ENCODE measurements around the gene BMERB1.
"Not testable (repeated sequence)": the region's sequence is repeated elsewhere in the genome, so short reads cannot be mapped to it uniquely, and the experiment has no call there.

The BMERB1 gene

GRCh38 chr16:15606518-15607220 lies 172.3 kb downstream of the BMERB1 start:
- H3K9ac ChIP-seq (ENCODE audit: low read depth, low read length, poor library complexity): no peak overlapping the region
- peaks cover 6% of the 10 kb centered on the region for H3K79me1 ChIP-seq (ENCODE audit: low read depth, low read length)
- no peak overlapping the region for H3K4ac ChIP-seq (ENCODE audit: low read length)
- DNase-seq (ENCODE audit: low spot score): no peak
- no peak overlapping the region for H2BK5ac ChIP-seq (ENCODE audit: low read length)
- peaks cover 25 to 98% of the 10 kb centered on the region in 2 donors for H3K36me3 ChIP-seq (replicated peaks in 1 of 2; ENCODE audit: control insufficient read depth in 2 of 2, insufficient read depth in 2 of 2, low read length in 2 of 2)
- no peaks in the 10 kb centered on the region for H3K4me1 ChIP-seq (ENCODE audit: control insufficient read depth in 2 of 2, insufficient read depth in 1 of 2, low read depth in 1 of 2, low read length in 2 of 2)
- no peak overlapping the region for H3K4me3 ChIP-seq (ENCODE audit: low read length in 2 of 2)
- WGBS, 2 donors (ENCODE audit: extremely low coverage in 2 of 2, insufficient read length in 2 of 2, insufficient replicate concordance in 1 of 2): no CpG with 5 or more reads among the region's 5 CpGs
- no peak overlapping the region for H2BK12ac ChIP-seq (ENCODE audit: low read length)
- no peaks in the 10 kb centered on the region for H3K9me3 ChIP-seq (replicated peaks in 1 of 2; ENCODE audit: control insufficient read depth in 2 of 2, insufficient read depth in 1 of 2, low read depth in 1 of 2, low read length in 2 of 2)
- H3K14ac ChIP-seq (ENCODE audit: low read length): no peak overlapping the region
- H3K27ac ChIP-seq (replicated peaks; ENCODE audit: low read length): no peak overlapping the region
- no peak overlapping the region for H3K4me2 ChIP-seq (ENCODE audit: insufficient read depth, low read length, poor library complexity, severe bottlenecking)
- no peak overlapping the region for H2BK15ac ChIP-seq (ENCODE audit: low read length)
- no peak overlapping the region for H2BK120ac ChIP-seq (ENCODE audit: low read depth, low read length)
- no peak overlapping the region for H4K91ac ChIP-seq (ENCODE audit: low read depth, low read length, poor library complexity)
- H3K18ac ChIP-seq (ENCODE audit: low read length): no peak overlapping the region
- no peak overlapping the region for H2AK5ac ChIP-seq (ENCODE audit: low read depth, low read length)
- H4K8ac ChIP-seq (ENCODE audit: low read depth, low read length): no peak overlapping the region
- H3K27me3 ChIP-seq (ENCODE audit: control insufficient read depth in 3 of 3, insufficient read depth in 3 of 3, low read depth in 1 of 3, low read length in 3 of 3): no peaks in the 10 kb centered on the region
- no peak overlapping the region for H2AFZ ChIP-seq (ENCODE audit: low read length)
- H3K23ac ChIP-seq (ENCODE audit: low read depth, low read length, poor library complexity): no peak overlapping the region

- H3K79me1 ChIP-seq (ENCODE audit: low read depth, low read length); H2BK5ac ChIP-seq (ENCODE audit: low read length); H3K18ac ChIP-seq (ENCODE audit: low read length); H3K9ac ChIP-seq (ENCODE audit: low read depth, low read length, poor library complexity); H3K4me1 ChIP-seq (ENCODE audit: control insufficient read depth in 2 of 2, insufficient read depth in 1 of 2, low read depth in 1 of 2, low read length in 2 of 2); H3K14ac ChIP-seq (ENCODE audit: low read length); H4K91ac ChIP-seq (ENCODE audit: low read depth, low read length, poor library complexity); H3K4me3 ChIP-seq (ENCODE audit: low read length in 2 of 2); DNase-seq (ENCODE audit: low spot score); H2BK120ac ChIP-seq (ENCODE audit: low read depth, low read length); H3K9me3 ChIP-seq (replicated peaks in 1 of 2; ENCODE audit: control insufficient read depth in 2 of 2, insufficient read depth in 1 of 2, low read depth in 1 of 2, low read length in 2 of 2); H2BK12ac ChIP-seq (ENCODE audit: low read length); H4K8ac ChIP-seq (ENCODE audit: low read depth, low read length); H3K4me2 ChIP-seq (ENCODE audit: insufficient read depth, low read length, poor library complexity, severe bottlenecking); H2BK15ac ChIP-seq (ENCODE audit: low read length); H3K4ac ChIP-seq (ENCODE audit: low read length); H3K27me3 ChIP-seq (ENCODE audit: control insufficient read depth in 3 of 3, insufficient read depth in 3 of 3, low read depth in 1 of 3, low read length in 3 of 3); H3K27ac ChIP-seq (replicated peaks; ENCODE audit: low read length); H2AFZ ChIP-seq (ENCODE audit: low read length); H2AK5ac ChIP-seq (ENCODE audit: low read depth, low read length); H3K23ac ChIP-seq (ENCODE audit: low read depth, low read length, poor library complexity): not testable (repeated sequence)
- WGBS, 2 donors (ENCODE audit: extremely low coverage in 2 of 2, insufficient read length in 2 of 2, insufficient replicate concordance in 1 of 2): no CpG with 5 or more reads among the region's 12 CpGs
- peaks cover 26 to 98% of the 10 kb centered on the region in 2 donors for H3K36me3 ChIP-seq (replicated peaks in 1 of 2; ENCODE audit: control insufficient read depth in 2 of 2, insufficient read depth in 2 of 2, low read length in 2 of 2)
These were observed 172.9 kb downstream of the BMERB1 start for GRCh38 chr16:15607221-15607699.

- no peak overlapping the region for H3K27ac ChIP-seq (replicated peaks; ENCODE audit: low read length)
- no peaks in the 10 kb centered on the region for H3K9me3 ChIP-seq (replicated peaks in 1 of 2; ENCODE audit: control insufficient read depth in 2 of 2, insufficient read depth in 1 of 2, low read depth in 1 of 2, low read length in 2 of 2)
- no peak overlapping the region for H4K8ac ChIP-seq (ENCODE audit: low read depth, low read length)
- no peak overlapping the region for H3K4me2 ChIP-seq (ENCODE audit: insufficient read depth, low read length, poor library complexity, severe bottlenecking)
- no peak overlapping the region for H3K4ac ChIP-seq (ENCODE audit: low read length)
- no peak overlapping the region for H2BK12ac ChIP-seq (ENCODE audit: low read length)
- H3K79me1 ChIP-seq (ENCODE audit: low read depth, low read length): peaks cover 6% of the 10 kb centered on the region
- no peak overlapping the region for H3K9ac ChIP-seq (ENCODE audit: low read depth, low read length, poor library complexity)
- no peak overlapping the region for H3K4me3 ChIP-seq (ENCODE audit: low read length in 2 of 2)
- H2AFZ ChIP-seq (ENCODE audit: low read length): no peak overlapping the region
- no peak overlapping the region for H3K18ac ChIP-seq (ENCODE audit: low read length)
- no peaks in the 10 kb centered on the region for H3K4me1 ChIP-seq (ENCODE audit: control insufficient read depth in 2 of 2, insufficient read depth in 1 of 2, low read depth in 1 of 2, low read length in 2 of 2)
- no peaks in the 10 kb centered on the region for H3K27me3 ChIP-seq (ENCODE audit: control insufficient read depth in 3 of 3, insufficient read depth in 3 of 3, low read depth in 1 of 3, low read length in 3 of 3)
- no peak overlapping the region for H3K14ac ChIP-seq (ENCODE audit: low read length)
- peaks cover 28 to 98% of the 10 kb centered on the region in 2 donors for H3K36me3 ChIP-seq (replicated peaks in 1 of 2; ENCODE audit: control insufficient read depth in 2 of 2, insufficient read depth in 2 of 2, low read length in 2 of 2)
- no peak for DNase-seq (ENCODE audit: low spot score)
- no CpG with 5 or more reads among the region's 13 CpGs for WGBS, 2 donors (ENCODE audit: extremely low coverage in 2 of 2, insufficient read length in 2 of 2, insufficient replicate concordance in 1 of 2)
- H2BK5ac ChIP-seq (ENCODE audit: low read length): no peak overlapping the region
- H2BK15ac ChIP-seq (ENCODE audit: low read length): no peak overlapping the region
- no peak overlapping the region for H2AK5ac ChIP-seq (ENCODE audit: low read depth, low read length)
- H2BK120ac ChIP-seq (ENCODE audit: low read depth, low read length): no peak overlapping the region
- H3K23ac ChIP-seq (ENCODE audit: low read depth, low read length, poor library complexity): no peak overlapping the region
- no peak overlapping the region for H4K91ac ChIP-seq (ENCODE audit: low read depth, low read length, poor library complexity)
These were observed 173.5 kb downstream of the BMERB1 start for GRCh38 chr16:15607700-15608396.

Measured in neuronal stem cell (in vitro differentiated cells).